HG03378 (cell line): ENCODE measurements around the gene FUNDC2.
"Not testable (repeated sequence)": the region's sequence is repeated elsewhere in the genome, so short reads cannot be mapped to it uniquely, and the experiment has no call there.

Experiments
- ATAC-seq: cut with Tn5 transposase; IDR thresholded peaks from one replicate; pipeline ENCODE4 v1.9.1; 2021; ENCODE audit warnings: mild to moderate bottlenecking, moderate library complexity; ENCODE audit not compliant: unreplicated experiment

FUNDC2 gene, protein sequence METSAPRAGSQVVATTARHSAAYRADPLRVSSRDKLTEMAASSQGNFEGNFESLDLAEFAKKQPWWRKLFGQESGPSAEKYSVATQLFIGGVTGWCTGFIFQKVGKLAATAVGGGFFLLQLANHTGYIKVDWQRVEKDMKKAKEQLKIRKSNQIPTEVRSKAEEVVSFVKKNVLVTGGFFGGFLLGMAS

DNA sequence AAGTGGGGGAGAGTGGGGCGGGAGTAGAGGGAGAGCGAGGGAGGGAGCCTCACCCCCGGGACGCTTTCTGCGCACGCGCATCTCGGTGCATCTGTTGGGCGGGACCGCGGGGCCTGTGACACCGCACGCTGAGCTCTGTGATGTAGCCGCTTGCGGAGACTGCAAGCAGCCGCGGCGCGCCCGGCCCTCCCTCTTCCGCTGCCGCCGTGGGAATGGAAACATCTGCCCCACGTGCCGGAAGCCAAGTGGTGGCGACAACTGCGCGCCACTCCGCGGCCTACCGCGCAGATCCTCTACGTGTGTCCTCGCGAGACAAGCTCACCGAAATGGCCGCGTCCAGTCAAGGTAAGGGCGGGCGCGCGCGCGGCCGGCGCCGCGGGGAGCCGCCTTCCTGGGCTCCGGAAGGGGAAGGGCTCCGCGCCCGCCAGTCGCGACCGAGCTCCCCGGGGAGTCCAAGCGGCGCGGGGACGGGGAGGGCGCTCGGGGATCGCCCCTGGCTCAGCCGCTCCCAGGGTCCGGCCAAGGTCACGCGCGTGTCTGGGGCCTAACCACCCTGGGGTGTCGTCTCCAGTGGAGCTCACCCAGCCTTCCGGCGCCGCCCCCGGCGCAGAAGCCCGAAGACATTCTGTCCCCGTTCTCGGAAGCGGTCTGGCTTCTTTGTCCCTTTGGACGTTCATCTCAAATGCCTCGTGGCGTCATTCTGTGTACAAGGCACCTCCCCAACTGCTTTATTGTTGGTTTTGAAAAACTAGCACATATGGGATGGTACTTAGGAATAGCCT, at the start of gene FUNDC2:
Gene FUNDC2, plus strand, starts transcription at position 118 of the 782 bp plus-strand sequence. Its CDS starts 95 bp downstream, at position 213.
- ATAC-seq: peak; percentile 83

DNA sequence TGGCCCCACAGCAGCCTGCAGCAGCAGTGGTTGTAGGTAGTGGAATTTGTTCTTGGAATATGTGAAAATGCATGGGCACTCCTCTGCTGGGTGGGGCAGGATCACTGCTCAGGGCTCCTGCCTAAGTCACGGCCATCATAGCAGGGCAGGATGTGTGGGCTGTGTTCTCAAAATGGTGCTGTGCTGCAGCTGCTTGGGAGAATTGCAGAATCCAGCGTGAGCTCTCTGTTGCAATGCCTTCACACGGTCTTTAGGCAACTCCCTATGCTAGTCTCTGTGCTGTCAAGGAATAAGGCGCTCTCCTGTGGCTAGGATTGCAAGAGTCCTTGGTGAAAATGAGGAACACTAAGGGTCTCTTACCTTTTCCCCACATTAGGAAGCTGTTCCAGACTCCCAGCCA, 47.0 kb upstream of the FUNDC2 start:
- ATAC-seq: no peak

GRCh38 chrX:154980330-154981115, 46.1 kb upstream of the FUNDC2 start:
- ATAC-seq: peak; percentile 99

DNA sequence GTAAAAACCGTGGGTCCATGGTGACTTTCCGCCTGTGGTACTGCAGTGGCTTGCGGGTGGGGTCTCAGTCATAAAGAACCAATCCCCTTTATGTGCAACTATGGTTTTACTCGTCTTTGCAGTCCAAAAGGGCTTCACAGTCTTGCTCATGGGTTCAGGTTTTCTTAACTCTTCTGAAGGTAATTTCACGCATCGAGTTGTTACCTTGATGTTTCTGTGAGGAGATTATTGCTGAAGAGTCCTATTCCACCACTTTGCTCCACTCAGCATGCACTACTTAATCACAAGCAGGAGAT, 45.6 kb upstream of the FUNDC2 start:
- no peak for ATAC-seq

DNA sequence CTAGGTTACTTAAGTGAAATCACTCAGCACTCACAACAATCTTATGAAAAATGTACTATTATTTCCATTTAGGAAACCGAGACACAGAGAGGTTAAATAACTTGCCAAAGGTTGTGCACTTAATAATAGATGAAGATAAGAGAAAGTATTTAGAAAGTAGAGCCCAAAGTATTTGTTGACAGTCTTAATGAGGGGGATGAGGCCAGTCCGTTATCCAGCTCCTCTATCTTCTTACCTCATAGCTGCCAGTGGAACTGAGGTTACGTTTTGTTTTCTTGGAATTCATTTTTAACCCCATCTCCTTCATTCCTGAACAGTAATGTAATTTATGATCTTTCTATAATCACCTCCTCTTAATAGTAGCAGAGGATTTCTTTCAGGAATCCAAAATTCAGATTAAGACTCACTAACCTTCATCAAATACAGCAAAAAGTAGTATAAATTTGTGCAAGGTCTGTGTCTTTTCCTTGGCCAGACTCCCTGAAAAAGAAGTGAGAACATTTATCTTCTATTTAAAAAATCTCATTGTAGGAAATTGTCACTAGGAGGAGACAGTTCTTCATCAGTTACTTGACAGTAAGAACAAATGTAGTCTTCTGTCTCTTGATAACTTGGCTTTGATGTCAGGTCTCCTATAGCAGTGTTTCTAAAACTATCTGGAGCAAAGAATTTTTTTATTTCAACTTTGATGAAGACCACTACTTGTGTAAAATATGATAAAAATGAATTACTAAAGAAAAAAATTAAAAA, 39.6 kb upstream of the FUNDC2 start:
- ATAC-seq: no peak

GRCh38 chrX:154987940-154988339, 38.7 kb upstream of the FUNDC2 start:
- no peak for ATAC-seq

GRCh38 chrX:154988719-154989118, 37.9 kb upstream of the FUNDC2 start:
- no peak for ATAC-seq

- ATAC-seq: peak; percentile 70
Measured at GRCh38 chrX:154990496-154990895, 36.1 kb upstream of the FUNDC2 start.

GRCh38 chrX:154991039-154991438, 35.6 kb upstream of the FUNDC2 start:
- ATAC-seq: peak; percentile 59

DNA sequence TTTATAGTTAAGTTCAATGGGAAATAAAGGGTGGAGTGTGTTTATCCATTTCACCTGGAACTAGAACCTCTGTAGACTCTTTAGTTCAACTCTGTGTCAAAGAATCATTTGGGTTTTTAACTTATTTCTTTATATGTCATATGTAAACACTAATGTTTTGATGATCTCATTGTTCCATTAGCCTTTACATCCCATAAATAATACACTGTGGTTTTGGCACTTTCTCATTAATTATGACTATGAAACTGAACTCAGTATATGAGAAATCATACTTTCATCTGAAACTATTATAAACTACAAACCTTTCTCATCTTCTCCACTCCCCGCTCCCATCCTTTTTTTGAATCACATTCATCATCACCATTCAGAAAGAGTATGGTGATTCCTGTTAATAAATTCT, 35.2 kb upstream of the FUNDC2 start:
- ATAC-seq: no peak

DNA sequence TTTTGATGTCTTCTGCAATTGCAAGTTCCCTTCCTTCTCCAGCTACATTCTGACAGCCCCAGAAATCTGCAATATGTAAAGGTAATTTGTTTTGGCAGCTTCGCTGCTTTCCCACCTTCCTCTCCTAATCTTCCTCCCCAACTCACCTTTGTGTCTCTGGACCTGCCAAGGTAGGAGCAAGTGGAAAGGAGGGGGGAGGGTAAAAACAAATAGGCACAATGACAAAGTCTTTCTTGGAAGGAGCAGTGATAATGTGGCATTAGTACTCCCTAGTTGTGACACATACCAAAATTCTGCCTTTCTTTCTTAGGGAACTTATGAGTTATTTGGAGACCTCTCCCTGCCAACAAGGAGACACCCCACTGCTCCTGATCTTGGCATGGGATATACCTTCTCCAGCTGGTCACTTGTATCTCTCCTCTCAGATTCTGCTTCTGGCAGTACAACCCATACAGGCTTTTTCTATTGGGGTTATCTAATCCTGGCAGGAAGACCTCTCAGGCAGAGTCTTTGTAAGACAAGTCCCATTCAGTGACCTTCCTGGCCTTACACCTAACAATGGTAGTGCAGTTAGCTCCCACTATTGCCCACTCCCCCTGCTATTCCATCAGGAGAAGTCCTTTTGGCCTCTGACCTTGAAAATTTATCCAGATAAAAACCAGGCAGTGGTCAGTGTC, 28.3 kb upstream of the FUNDC2 start:
- no peak for ATAC-seq

- no peak for ATAC-seq
Measured at GRCh38 chrX:155000841-155001240, 25.8 kb upstream of the FUNDC2 start.

DNA sequence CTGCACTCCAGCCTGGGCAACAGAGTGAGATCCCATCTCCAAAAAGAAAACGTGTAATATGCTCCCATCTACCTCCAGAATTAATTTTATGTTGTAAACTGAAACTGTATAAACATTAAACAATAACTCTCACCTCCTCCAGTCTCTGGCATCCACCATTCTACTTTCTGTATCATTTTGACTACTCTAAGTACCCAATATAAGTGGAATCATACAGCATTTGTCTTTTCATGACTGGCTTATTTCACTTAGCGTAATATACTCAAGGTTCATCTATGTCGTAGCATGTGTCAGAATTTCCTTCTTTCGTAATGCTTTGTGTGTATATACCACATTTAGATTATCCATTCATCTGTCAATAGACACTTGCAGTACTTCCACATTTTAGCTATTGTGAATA, 24.8 kb upstream of the FUNDC2 start:
- ATAC-seq: no peak

DNA sequence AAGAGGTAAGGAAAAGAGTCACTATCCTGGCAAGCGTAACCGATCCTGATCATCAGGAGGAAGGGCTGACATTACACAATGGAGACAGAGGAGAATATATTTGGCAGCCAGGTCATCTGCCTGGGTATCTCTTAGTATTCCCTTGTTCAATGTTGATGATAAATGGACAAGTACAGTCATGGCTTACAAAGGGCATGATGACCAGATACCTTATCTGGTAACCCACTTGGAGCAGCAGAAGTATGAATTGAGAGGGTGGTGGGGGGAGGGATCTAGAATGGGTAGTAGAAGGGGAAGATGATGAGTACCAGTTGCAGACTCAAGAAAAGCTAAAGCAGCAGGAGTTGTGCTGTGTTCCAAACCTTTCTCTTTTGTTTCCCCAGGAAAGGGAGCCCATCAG, 21.5 kb upstream of the FUNDC2 start:
- no peak for ATAC-seq

GRCh38 chrX:155006379-155006778, 20.3 kb upstream of the FUNDC2 start:
- ATAC-seq: not testable (repeated sequence)

DNA sequence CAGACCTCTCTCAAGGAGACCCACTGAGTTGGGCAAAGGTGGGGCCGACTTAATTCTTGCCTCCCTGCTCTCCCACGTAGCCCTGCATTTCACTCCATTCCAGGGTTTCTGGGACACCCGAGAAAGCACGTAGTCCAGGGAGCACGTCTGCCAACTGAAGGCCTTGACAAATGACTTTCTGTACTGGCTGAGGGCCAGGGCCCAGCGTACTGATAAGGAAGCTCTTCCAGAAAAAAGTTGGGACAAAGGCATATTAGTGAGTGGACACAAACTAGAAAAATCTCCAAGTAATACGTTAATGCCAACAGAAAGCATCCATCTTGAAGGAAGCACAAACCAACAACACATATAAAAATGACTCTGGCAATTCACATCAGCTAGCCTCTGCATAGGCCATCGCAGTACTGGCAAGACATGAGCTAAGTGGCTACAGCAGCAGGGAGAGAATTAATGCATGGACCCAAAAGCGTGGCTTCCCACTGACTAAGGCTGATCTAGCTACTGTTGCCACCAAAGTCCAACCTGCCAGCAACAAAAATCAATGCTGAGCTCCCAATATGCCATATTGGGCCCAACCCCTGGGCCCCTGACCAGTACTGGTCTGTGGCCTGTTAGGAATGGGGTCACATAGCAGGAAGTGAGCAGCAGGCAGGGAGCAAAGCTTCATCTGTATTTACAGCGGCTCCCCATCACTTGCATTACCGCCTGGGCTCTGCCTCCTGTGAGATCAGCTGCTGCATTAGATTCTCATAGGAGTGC, 19.6 kb upstream of the FUNDC2 start:
- not testable (repeated sequence) for ATAC-seq

DNA sequence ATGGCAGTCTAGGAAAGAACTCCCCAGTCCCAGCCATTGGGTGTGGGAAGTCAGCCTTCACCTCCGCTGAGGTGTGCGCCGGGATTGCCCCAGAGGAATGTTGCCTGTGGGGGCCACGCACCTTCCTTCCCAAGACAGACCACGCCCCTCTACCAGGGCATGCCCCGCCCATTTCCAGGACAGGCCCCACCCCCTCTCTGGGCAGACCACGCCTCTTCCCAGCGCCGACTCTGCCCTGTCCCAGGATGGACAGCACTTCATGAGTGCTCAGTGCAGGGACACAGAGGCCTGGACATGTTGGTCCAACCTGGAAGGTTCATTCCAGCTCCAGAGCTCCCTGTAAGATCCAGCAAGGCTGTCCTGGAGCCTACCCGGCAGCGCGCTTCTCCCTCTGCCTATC, 18.1 kb upstream of the FUNDC2 start:
- not testable (repeated sequence) for ATAC-seq

DNA sequence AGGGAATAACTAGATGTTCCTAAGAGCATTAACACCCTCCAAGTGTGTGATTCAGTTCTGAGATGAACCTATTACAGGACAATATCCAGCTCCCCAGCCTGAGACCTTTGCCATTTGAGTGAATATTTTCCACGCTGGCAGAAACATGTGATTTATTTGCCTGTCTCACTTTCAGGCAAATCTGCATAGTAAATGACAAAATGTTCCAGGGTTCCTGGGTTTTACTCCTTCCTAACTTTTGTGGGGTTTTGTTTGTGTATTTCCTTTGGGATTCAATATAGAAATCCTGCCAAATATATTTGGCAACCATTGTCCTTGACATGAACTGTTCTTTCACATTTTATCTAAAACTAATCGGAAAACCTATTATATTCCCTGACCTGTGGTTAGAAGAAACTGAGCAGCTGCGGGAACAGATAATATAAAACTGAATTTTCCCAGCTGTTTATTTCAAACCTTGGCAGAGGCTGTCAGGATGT, 16.6 kb upstream of the FUNDC2 start:
- no peak for ATAC-seq

DNA sequence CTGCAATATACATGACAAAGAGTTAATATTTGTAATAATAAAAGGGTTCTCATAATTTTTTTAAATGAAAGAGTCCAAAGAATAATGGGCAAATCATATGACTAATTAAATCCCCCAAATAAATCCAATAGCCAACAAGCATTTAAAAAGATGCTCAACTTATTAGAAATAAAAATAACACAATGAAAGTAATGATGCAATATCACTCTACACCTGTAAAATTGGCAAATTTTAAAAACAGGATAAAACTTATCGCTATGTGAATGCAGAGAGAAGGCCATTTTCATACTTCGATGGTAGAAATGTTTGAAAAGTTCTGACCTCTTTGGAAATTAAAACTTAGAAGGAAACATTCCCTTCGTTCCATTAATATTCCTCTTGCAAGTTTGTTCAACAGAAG, 6.1 kb upstream of the FUNDC2 start:
- no peak for ATAC-seq

GRCh38 chrX:155022585-155022984, 4.1 kb upstream of the FUNDC2 start, which contains the start of gene F8:
F8 (minus strand) TSS chrX:155022723; CDS start chrX:155022552, 171 bp downstream.
- no peak for ATAC-seq
